CD4-positive, alpha-beta T cell treated with Interleukin-4 for 4 hours (primary cell): ENCODE data around the gene GOLPH3L.
A peak's percentile ranks its signal among the peaks of the same experiment; 100 is the strongest.
"Not testable (repeated sequence)": the region's sequence is repeated elsewhere in the genome, so short reads cannot be mapped to it uniquely, and the experiment has no call there.

Experiments used
- DNase-seq: peaks from one replicate; pipeline ENCODE4 v3.0.0-alpha.2; 2020

GOLPH3L gene

GRCh38 chr1:150613061-150613920 lies 83.7 kb downstream of the GOLPH3L start:
- peak; percentile 86 for DNase-seq

- no peak for DNase-seq
Measured at GRCh38 chr1:150612014-150612345, 85.0 kb downstream of the GOLPH3L start.

GRCh38 chr1:150610576-150610975 lies 86.4 kb downstream of the GOLPH3L start:
- no peak for DNase-seq

GRCh38 chr1:150609732-150610131 lies 87.2 kb downstream of the GOLPH3L start:
- no peak for DNase-seq

- no peak for DNase-seq
Measured at GRCh38 chr1:150606463-150607142, 90.4 kb downstream of the GOLPH3L start.

GRCh38 chr1:150605451-150605731 lies 91.6 kb downstream of the GOLPH3L start:
- not testable (repeated sequence) for DNase-seq

GRCh38 chr1:150604226-150604588 lies 92.7 kb downstream of the GOLPH3L start:
- no peak for DNase-seq

GRCh38 chr1:150603711-150604110 lies 93.2 kb downstream of the GOLPH3L start:
- no peak for DNase-seq

GRCh38 chr1:150602372-150602771 lies 94.6 kb downstream of the GOLPH3L start:
- not testable (repeated sequence) for DNase-seq

- no peak for DNase-seq
Measured at GRCh38 chr1:150601540-150601939, 95.4 kb downstream of the GOLPH3L start.

GRCh38 chr1:150598346-150598745 lies 98.6 kb downstream of the GOLPH3L start:
- DNase-seq, result not testable (repeated sequence)

GRCh38 chr1:150596976-150597375 lies 100.0 kb downstream of the GOLPH3L start:
- no peak for DNase-seq
